Measurements from ENCODE around the gene PROCA1.
"Not testable (repeated sequence)": the region's sequence is repeated elsewhere in the genome, so short reads cannot be mapped to it uniquely, and the experiment has no call there.

DNA sequence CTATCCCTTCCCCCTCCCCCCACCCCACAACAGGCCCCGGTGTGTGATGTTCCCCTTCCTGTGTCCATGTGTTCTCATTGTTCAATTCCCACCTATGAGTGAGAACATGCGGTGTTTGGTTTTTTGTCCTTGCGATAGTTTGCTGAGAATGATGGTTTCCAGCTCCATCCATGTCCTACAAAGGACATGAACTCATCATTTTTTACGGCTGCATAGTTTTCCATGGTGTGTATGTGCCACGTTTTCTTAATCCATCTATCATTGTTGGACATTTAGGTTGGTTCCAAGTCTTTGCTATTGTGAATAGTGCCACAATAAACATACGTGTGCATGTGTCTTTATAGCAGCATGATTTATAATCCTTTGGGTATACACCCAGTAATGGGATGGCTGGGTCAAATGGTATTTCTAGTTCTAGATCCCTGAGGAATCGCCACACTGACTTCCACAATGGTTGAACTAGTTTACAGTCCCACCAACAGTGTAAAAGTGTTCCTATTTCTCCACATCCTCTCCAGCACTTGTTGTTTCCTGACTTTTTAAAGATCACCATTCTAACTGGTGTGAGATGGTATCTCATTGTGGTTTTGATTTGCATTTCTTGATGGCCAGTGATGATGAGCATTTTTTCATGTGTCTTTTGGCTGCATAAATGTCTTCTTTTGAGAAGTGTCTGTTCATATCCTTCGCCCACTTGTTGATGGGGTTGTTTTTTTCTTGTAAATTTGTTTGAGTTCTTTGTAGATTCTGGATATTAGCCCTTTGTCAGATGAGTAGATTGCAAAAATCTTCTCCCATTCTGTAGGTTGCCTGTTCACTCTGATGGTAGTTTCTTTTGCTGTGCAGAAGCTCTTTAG is 24.5 kb upstream of the PROCA1 start:
- TF ChIP-seq, protein P1, sequence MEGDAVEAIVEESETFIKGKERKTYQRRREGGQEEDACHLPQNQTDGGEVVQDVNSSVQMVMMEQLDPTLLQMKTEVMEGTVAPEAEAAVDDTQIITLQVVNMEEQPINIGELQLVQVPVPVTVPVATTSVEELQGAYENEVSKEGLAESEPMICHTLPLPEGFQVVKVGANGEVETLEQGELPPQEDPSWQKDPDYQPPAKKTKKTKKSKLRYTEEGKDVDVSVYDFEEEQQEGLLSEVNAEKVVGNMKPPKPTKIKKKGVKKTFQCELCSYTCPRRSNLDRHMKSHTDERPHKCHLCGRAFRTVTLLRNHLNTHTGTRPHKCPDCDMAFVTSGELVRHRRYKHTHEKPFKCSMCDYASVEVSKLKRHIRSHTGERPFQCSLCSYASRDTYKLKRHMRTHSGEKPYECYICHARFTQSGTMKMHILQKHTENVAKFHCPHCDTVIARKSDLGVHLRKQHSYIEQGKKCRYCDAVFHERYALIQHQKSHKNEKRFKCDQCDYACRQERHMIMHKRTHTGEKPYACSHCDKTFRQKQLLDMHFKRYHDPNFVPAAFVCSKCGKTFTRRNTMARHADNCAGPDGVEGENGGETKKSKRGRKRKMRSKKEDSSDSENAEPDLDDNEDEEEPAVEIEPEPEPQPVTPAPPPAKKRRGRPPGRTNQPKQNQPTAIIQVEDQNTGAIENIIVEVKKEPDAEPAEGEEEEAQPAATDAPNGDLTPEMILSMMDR (IDR thresholded peaks at IDR 0.05): not testable (repeated sequence)
- TF ChIP-seq POLR2AphosphoS5, POLR2A, EP300 (IDR thresholded peaks at IDR 0.05): not testable (repeated sequence)
